Parathyroid adenoma (tissue), 2 donors: ENCODE results near the gene HSD17B1.

Experiments used
- H2AFZ ChIP-seq: fragments of 300-600 bp; sonication (generic); one replicate; pipeline ENCODE4 v1.7.0; 2017; ENCODE audit warnings: antibody characterized with exemption, mild to moderate bottlenecking
- H3K27ac ChIP-seq: fragments of 300-600 bp; sonication (generic); one replicate; pipeline ENCODE4 v1.7.0; 2017
- H3K27me3 ChIP-seq: fragments of 300-600 bp; sonication (generic); one replicate; pipeline ENCODE4 v1.7.0; 2017; ENCODE audit warnings: low read length; ENCODE audit not compliant: control insufficient read depth, insufficient read depth
- H3K36me3 ChIP-seq: fragments of 300-600 bp; sonication (generic); one replicate; pipeline ENCODE4 v1.7.0; 2017; ENCODE audit warnings: low read length; ENCODE audit not compliant: control insufficient read depth, insufficient read depth
- H3K4me1 ChIP-seq: fragments of 300-600 bp; sonication (generic); one replicate; pipeline ENCODE4 v1.7.0; 2017; ENCODE audit warnings: control low read depth
- H3K4me2 ChIP-seq: fragments of 300-600 bp; sonication (generic); one replicate; pipeline ENCODE4 v1.7.0; 2017; ENCODE audit warnings: low read length
- H3K4me3 ChIP-seq: fragments of 300-600 bp; sonication (generic); one replicate; pipeline ENCODE4 v1.7.0; 2017; ENCODE audit warnings: low read depth, low read length
- H3K79me2 ChIP-seq: fragments of 300-600 bp; sonication (generic); one replicate; pipeline ENCODE4 v1.7.0; 2017; ENCODE audit warnings: control low read depth
- H3K9ac ChIP-seq: fragments of 300-600 bp; sonication (generic); one replicate; pipeline ENCODE4 v1.7.0; 2017; ENCODE audit warnings: mild to moderate bottlenecking
- H3K9me3 ChIP-seq: fragments of 300-600 bp; sonication (generic); one replicate; pipeline ENCODE4 v1.7.0; 2017; ENCODE audit warnings: low read length; ENCODE audit not compliant: control insufficient read depth
- TF ChIP-seq, protein P1 (sequence below): fragments of 300-600 bp; sonication (generic); IDR thresholded peaks from one replicate; pipeline ENCODE4 v1.7.0; 2017; ENCODE audit warnings: antibody characterized with exemption, mild to moderate bottlenecking
- donor health status: primary hyperparathyroidism.

The HSD17B1 gene

GRCh38 chr17:42596386-42596785, 43.7 kb downstream of the HSD17B1 start:
- no peaks in the 10 kb centered on the region for H3K9me3 ChIP-seq
- TF ChIP-seq, protein P1, sequence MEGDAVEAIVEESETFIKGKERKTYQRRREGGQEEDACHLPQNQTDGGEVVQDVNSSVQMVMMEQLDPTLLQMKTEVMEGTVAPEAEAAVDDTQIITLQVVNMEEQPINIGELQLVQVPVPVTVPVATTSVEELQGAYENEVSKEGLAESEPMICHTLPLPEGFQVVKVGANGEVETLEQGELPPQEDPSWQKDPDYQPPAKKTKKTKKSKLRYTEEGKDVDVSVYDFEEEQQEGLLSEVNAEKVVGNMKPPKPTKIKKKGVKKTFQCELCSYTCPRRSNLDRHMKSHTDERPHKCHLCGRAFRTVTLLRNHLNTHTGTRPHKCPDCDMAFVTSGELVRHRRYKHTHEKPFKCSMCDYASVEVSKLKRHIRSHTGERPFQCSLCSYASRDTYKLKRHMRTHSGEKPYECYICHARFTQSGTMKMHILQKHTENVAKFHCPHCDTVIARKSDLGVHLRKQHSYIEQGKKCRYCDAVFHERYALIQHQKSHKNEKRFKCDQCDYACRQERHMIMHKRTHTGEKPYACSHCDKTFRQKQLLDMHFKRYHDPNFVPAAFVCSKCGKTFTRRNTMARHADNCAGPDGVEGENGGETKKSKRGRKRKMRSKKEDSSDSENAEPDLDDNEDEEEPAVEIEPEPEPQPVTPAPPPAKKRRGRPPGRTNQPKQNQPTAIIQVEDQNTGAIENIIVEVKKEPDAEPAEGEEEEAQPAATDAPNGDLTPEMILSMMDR, result no peak

GRCh38 chr17:42598905-42599304, 46.2 kb downstream of the HSD17B1 start:
- H2AFZ ChIP-seq, result no peak overlapping the region
- TF ChIP-seq, protein P1, result no peak
- H3K4me1 ChIP-seq, result no peaks in the 10 kb centered on the region
- H3K27me3 ChIP-seq, result no peaks in the 10 kb centered on the region
- no peak overlapping the region for H3K4me2 ChIP-seq
- H3K79me2 ChIP-seq, result peaks cover 56% of the 10 kb centered on the region
- no peak overlapping the region for H3K27ac ChIP-seq
- H3K9me3 ChIP-seq, result no peaks in the 10 kb centered on the region
- no peaks in the 10 kb centered on the region for H3K36me3 ChIP-seq
- H3K4me3 ChIP-seq, result no peak overlapping the region
- H3K9ac ChIP-seq, result no peak overlapping the region

More at GRCh38 chr17:42596386-42596785, 43.7 kb downstream of the HSD17B1 start:
- H3K79me2 ChIP-seq, result peaks cover 62% of the 10 kb centered on the region
- H3K4me3 ChIP-seq, result no peak overlapping the region
- H3K36me3 ChIP-seq, result no peaks in the 10 kb centered on the region
- H3K4me2 ChIP-seq, result no peak overlapping the region
- no peak overlapping the region for H3K27ac ChIP-seq
- no peak overlapping the region for H2AFZ ChIP-seq
- no peaks in the 10 kb centered on the region for H3K27me3 ChIP-seq
- no peak overlapping the region for H3K9ac ChIP-seq
- no peaks in the 10 kb centered on the region for H3K4me1 ChIP-seq

- H3K27me3 ChIP-seq, result no peaks in the 10 kb centered on the region
- H2AFZ ChIP-seq, result no peak overlapping the region
- no peak overlapping the region for H3K27ac ChIP-seq
- H3K36me3 ChIP-seq, result no peaks in the 10 kb centered on the region
- TF ChIP-seq, protein P1, result no peak
- H3K4me1 ChIP-seq, result peaks cover 3% of the 10 kb centered on the region
- no peak overlapping the region for H3K9ac ChIP-seq
- no peak overlapping the region for H3K4me2 ChIP-seq
- H3K4me3 ChIP-seq, result no peak overlapping the region
- no peaks in the 10 kb centered on the region for H3K9me3 ChIP-seq
- H3K79me2 ChIP-seq, result peaks cover 65% of the 10 kb centered on the region
Observed at GRCh38 chr17:42603318-42603717, 50.6 kb downstream of the HSD17B1 start.
